Measurements from ENCODE around the gene CCDC142.

CCDC142 gene

GRCh38 chr2:74482801-74483674 lies at the start of gene CCDC142, which contains the start of gene TTC31:
Gene CCDC142 (minus strand): TSS chr2:74482998. CDS start chr2:74482837, 161 bp downstream.
Gene TTC31 (plus strand): TSS chr2:74483081. CDS start chr2:74483096, 15 bp downstream.
- peak; percentile 98 for DNase-seq (ENCODE audit: low spot score)

GRCh38 chr2:74532222-74532621 lies 49.4 kb upstream of the CCDC142 start:
- peak; percentile 51 for DNase-seq (ENCODE audit: low spot score)

GRCh38 chr2:74531666-74532065 lies 48.9 kb upstream of the CCDC142 start:
- no peak for DNase-seq (ENCODE audit: low spot score)

- peak; percentile 30 for DNase-seq (ENCODE audit: low spot score)
Measured at GRCh38 chr2:74530239-74531187, 47.7 kb upstream of the CCDC142 start.

GRCh38 chr2:74529357-74530238 lies 46.8 kb upstream of the CCDC142 start, which contains the start of the genes AUP1 and HTRA2:
Gene AUP1 (minus strand): TSS chr2:74529706. CDS start chr2:74529629, 77 bp downstream.
Gene HTRA2 (plus strand): TSS chr2:74529933. CDS start chr2:74530007, 74 bp downstream.
- peak; percentile 98 for DNase-seq (ENCODE audit: low spot score)

GRCh38 chr2:74528600-74529356 lies 46.0 kb upstream of the CCDC142 start:
- DNase-seq (ENCODE audit: low spot score) = no peak

- no peak for DNase-seq (ENCODE audit: low spot score)
Measured at GRCh38 chr2:74527741-74528140, 44.9 kb upstream of the CCDC142 start.

- no peak for DNase-seq (ENCODE audit: low spot score)
Measured at GRCh38 chr2:74526649-74527230, 43.9 kb upstream of the CCDC142 start.

GRCh38 chr2:74525717-74526648 lies 43.2 kb upstream of the CCDC142 start, which contains the start of gene DQX1:
Gene DQX1 (minus strand): TSS chr2:74526231. CDS start chr2:74525729, 502 bp downstream.
- DNase-seq (ENCODE audit: low spot score) = peak; percentile 39

GRCh38 chr2:74524955-74525716 lies 42.3 kb upstream of the CCDC142 start:
- DNase-seq (ENCODE audit: low spot score) = no peak

- no peak for DNase-seq (ENCODE audit: low spot score)
Measured at GRCh38 chr2:74524005-74524404, 41.2 kb upstream of the CCDC142 start.

- no peak for DNase-seq (ENCODE audit: low spot score)
Measured at GRCh38 chr2:74522516-74522915, 39.7 kb upstream of the CCDC142 start.

- no peak for DNase-seq (ENCODE audit: low spot score)
Measured at GRCh38 chr2:74516650-74517049, 33.9 kb upstream of the CCDC142 start.

- DNase-seq (ENCODE audit: low spot score) = no peak
Measured at GRCh38 chr2:74515981-74516633, 33.3 kb upstream of the CCDC142 start.

GRCh38 chr2:74515271-74515980 lies 32.6 kb upstream of the CCDC142 start:
- DNase-seq (ENCODE audit: low spot score) = no peak

GRCh38 chr2:74514368-74515270 lies 31.8 kb upstream of the CCDC142 start, which contains the start of gene TLX2:
Gene TLX2 (plus strand): TSS chr2:74514450. CDS start chr2:74514807, 357 bp downstream.
- DNase-seq (ENCODE audit: low spot score) = no peak
